Thyroid gland (tissue), 4 donors: ENCODE results near the gene C1orf146. TPM values are rescaled to one million over a fixed set of nuclear protein-coding genes. Genes with fewer than 3 reads are reported as not detected.

Experiments used
- DNase-seq, 2 donors: peaks; one replicate each; pipeline ENCODE4 v3.0.0-alpha.2; 2019
- H3K27ac ChIP-seq, 3 donors: fragments of 200-600 bp; sonication (generic); 1 replicate in 2 of 3; 2 replicates in 1 of 3; pipeline ENCODE4 v1.5.1; 2016 to 2019; ENCODE audit warnings: mild to moderate bottlenecking in 1 of 3, moderate library complexity in 1 of 3
- H3K27me3 ChIP-seq: fragments of 200-600 bp; sonication (generic); one replicate; pipeline ENCODE4 v1.5.1; 2019
- H3K36me3 ChIP-seq, 2 donors: fragments of 200-600 bp; sonication (generic); one replicate each; pipeline ENCODE4 v1.5.1; 2016 to 2019
- H3K4me1 ChIP-seq, 2 donors: fragments of 200-600 bp; sonication (generic); one replicate each; pipeline ENCODE4 v1.5.1; 2017 to 2019
- H3K4me3 ChIP-seq, 3 donors: fragments of 200-600 bp; sonication (generic); replicated peaks in 1 of 3; 1 replicate in 2 of 3; 2 replicates in 1 of 3; pipeline ENCODE4 v1.5.1; 2016; ENCODE audit warnings: mild to moderate bottlenecking in 1 of 3
- H3K9me3 ChIP-seq: fragments of 200-600 bp; sonication (generic); one replicate; pipeline ENCODE4 v1.5.1; 2017
- CTCF ChIP-seq, 6 experiments: fragments of 200-600 bp in 3 of 6; fragments of 450-650 bp in 3 of 6; sonication (generic) in 3 of 6; IDR thresholded peaks; one replicate each; pipeline ENCODE4 v1.5.1; 2016 to 2019; ENCODE audit warnings: antibody characterized with exemption in 6 of 6, mild to moderate bottlenecking in 2 of 6, inconsistent platforms in 1 of 6, moderate library complexity in 1 of 6
- POLR2A ChIP-seq, 2 donors: fragments of 450-650 bp; IDR thresholded peaks; one replicate each; pipeline ENCODE4 v1.6.1; 2017; ENCODE audit warnings: antibody characterized with exemption in 2 of 2, mild to moderate bottlenecking in 2 of 2, moderate library complexity in 1 of 2
- WGBS, 2 donors: methylation state at CpG; one replicate each; pipeline ENCODE4 v1.1.5; 2017; 5-methylcytosine and 5-hydroxymethylcytosine counted together
- intact Hi-C: fragments of 100-400 bp; cut with DNase I; formaldehyde crosslinking; loops from one replicate; pipeline ENCODE4 v1.15.1; 2023
- total RNA-seq, 4 donors: library from RNA; depleted of rRNA; stranded (reverse); fragments of >200 nt; gene quantifications; one replicate each; pipeline ENCODE4 v1.2.3, GENCODE V29; 2016

C1orf146 gene
- total RNA-seq, 4 donors from 2014 or later, result not detected

GRCh38 chr1:92188436-92189255, 29.1 kb upstream of the C1orf146 start:
- intact Hi-C loops, result no loop called here
- 85 to 86% methylated on average over 7 of the region's 7 CpGs for WGBS, 2 donors
- no peak for DNase-seq

GRCh38 chr1:92191726-92192125, 26.0 kb upstream of the C1orf146 start:
- Histone ChIP-seq H3K27me3 (no peaks in the 10 kb centered on the region), H3K36me3 (no peaks in the 10 kb centered on the region)

More at GRCh38 chr1:92188436-92189255, 29.1 kb upstream of the C1orf146 start:
- H3K27me3 ChIP-seq, result no peaks in the 10 kb centered on the region
- no peaks in the 10 kb centered on the region for H3K36me3 ChIP-seq
- H3K27ac ChIP-seq, result no peak overlapping the region
- H3K4me1 ChIP-seq, result no peaks in the 10 kb centered on the region
- no peaks in the 10 kb centered on the region for H3K9me3 ChIP-seq
- H3K4me3 ChIP-seq, result no peak overlapping the region
- TF ChIP-seq POLR2A (IDR thresholded peaks at IDR 0.05) (no peak), CTCF (IDR thresholded peaks at IDR 0.05) (no peak)

GRCh38 chr1:92192246-92192645, 25.5 kb upstream of the C1orf146 start:
- Histone ChIP-seq H3K4me1 (no peaks in the 10 kb centered on the region), H3K27me3 (no peaks in the 10 kb centered on the region), H3K27ac (no peak overlapping the region), H3K9me3 (no peaks in the 10 kb centered on the region), H3K4me3 (no peak overlapping the region), H3K36me3 (no peaks in the 10 kb centered on the region)
- no peak for DNase-seq
- TF ChIP-seq CTCF (IDR thresholded peaks at IDR 0.05), result no peak
- TF ChIP-seq POLR2A (IDR thresholded peaks at IDR 0.05), result no peak
- intact Hi-C loops, result no loop called here
- WGBS, 2 donors, result 91 to 92% methylated on average over 9 of the region's 9 CpGs

More at GRCh38 chr1:92191726-92192125, 26.0 kb upstream of the C1orf146 start:
- TF ChIP-seq CTCF (IDR thresholded peaks at IDR 0.05) (no peak), POLR2A (IDR thresholded peaks at IDR 0.05) (no peak)
- no peak for DNase-seq
- 91 to 100% methylated on average over 2 of the region's 2 CpGs for WGBS, 2 donors
- H3K9me3 ChIP-seq, result no peaks in the 10 kb centered on the region
- intact Hi-C loops, result no loop called here
- H3K4me1 ChIP-seq, result no peaks in the 10 kb centered on the region
- H3K4me3 ChIP-seq, result no peak overlapping the region
- H3K27ac ChIP-seq, result no peak overlapping the region

GRCh38 chr1:92194511-92194910, 23.2 kb upstream of the C1orf146 start:
- H3K27me3 ChIP-seq, result no peaks in the 10 kb centered on the region
- DNase-seq, result no peak
- WGBS, 2 donors, result 87 to 91% methylated on average over 1 of the region's 1 CpG
- no peaks in the 10 kb centered on the region for H3K9me3 ChIP-seq
- TF ChIP-seq CTCF (IDR thresholded peaks at IDR 0.05) (no peak), POLR2A (IDR thresholded peaks at IDR 0.05) (no peak)
- H3K36me3 ChIP-seq, result no peaks in the 10 kb centered on the region
- no peak overlapping the region for H3K27ac ChIP-seq
- H3K4me3 ChIP-seq, result no peak overlapping the region
- intact Hi-C loops, result no loop called here
- no peaks in the 10 kb centered on the region for H3K4me1 ChIP-seq

GRCh38 chr1:92201973-92202372, 15.7 kb upstream of the C1orf146 start:
- intact Hi-C loops, result no loop called here
- 71 to 78% methylated on average over 5 of the region's 5 CpGs for WGBS, 2 donors
- H3K9me3 ChIP-seq, result no peaks in the 10 kb centered on the region

More at GRCh38 chr1:92201973-92202372, 15.7 kb upstream of the C1orf146 start:
- no peaks in the 10 kb centered on the region for H3K4me1 ChIP-seq
- H3K4me3 ChIP-seq, result no peak overlapping the region
- H3K36me3 ChIP-seq, result no peaks in the 10 kb centered on the region
- DNase-seq, result no peak
- H3K27me3 ChIP-seq, result no peaks in the 10 kb centered on the region
- no peak overlapping the region for H3K27ac ChIP-seq
- TF ChIP-seq POLR2A (IDR thresholded peaks at IDR 0.05) (no peak), CTCF (IDR thresholded peaks at IDR 0.05) (no peak)
